Measurements from ENCODE around the gene CGB5.
A peak's percentile ranks its signal among the peaks of the same experiment; 100 is the strongest.
"Not testable (repeated sequence)": the region's sequence is repeated elsewhere in the genome, so short reads cannot be mapped to it uniquely, and the experiment has no call there.

The CGB5 gene

DNA sequence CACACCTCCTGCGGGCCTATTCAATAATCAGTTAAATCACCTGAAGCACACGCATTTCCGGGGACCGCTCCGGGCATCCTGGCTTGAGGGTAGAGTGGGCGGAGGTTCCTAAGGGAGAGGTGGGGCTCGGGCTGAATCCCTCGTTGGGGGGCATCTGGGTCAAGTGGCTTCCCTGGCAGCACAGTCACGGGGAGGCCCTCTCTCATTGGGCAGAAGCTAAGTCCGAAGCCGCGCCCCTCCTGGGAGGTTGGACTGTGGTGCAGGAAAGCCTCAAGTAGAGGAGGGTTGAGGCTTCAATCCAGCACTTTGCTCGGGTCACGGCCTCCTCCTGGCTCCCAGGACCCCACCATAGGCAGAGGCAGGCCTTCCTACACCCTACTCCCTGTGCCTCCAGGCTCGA, at the start of gene CGB5:
Gene CGB5, plus strand, starts transcription at position 301 of the 400 bp plus-strand sequence. CDS start 362 bp downstream, outside the sequence.
- DNase-seq: not testable (repeated sequence)

DNA sequence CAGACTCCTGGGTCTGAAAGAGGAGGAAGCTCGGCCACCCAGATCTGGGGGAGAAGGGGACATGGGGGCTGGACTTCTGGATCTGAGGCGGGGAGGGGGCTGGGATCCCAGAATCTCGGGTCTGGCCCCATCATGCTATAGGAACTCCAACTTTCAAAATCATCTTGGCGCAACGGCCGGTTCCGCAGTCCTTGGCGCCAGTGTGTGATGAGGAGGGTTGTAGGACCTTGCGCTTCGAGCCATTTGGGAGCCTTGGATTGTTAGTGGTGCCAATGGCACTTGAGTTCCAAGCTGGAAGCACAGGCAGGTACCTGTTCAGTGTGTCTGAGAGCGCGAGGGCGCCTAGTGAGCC, 49.6 kb upstream of the CGB5 start:
- no peak for DNase-seq

DNA sequence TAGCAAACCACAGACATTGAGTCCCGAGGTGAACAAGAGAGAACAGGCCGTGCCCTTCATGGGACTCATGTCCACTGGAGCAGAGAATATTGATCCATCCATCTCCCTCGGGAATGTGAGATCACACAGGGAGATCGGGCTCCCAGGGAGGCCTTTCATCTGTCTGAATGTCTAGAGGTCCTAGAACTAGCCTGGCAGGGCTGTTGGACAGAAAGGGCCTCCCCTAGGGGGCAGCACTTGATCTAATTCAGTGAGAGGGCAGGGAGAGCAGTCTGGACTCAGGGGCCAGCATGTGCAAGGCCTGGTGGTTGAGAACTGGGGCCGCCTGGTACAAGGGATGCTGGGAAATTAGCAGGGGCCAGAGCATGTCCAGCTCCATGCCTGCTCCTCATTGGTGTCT, 45.7 kb upstream of the CGB5 start:
- no peak for DNase-seq

DNA sequence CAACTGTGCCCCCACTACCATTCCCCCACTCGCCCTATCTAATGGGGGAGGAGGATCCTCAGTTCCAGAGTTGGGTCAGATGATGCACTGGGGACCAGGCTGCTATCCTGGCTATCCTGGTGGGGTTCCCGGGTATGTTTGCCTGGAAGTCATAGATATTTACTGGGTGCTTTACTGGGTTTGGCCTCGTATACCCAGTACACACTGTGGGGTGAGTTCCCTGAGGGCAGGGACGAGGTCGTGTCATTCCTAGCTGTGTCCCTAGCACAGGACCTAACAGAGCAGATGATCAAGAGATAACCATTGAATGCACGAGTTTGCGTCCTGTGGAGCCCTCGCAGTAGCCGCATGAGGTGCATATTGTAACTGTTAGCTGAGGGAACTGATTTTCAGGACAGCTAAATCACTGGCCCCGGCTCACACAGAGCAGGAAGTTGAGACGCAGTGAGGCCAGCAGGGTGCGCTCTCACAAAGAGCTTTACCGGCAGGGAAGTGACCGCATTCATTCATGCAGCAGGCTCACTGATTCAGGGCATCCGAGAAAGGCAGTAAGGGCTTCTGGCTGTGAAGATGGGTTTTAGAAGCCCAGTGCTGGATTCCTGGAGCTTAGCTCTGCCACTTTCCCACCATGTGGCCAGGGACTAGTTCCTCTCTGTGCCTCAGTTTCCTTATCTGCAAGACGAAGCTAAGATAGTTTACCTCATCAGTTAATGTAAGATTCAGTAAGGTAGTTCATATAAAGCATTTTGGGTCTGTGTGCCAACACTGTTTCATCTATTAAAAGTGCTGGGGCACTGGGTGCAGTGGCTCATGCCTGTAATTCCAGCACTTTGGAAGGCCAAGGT, 43.9 kb upstream of the CGB5 start:
- no peak for DNase-seq

DNA sequence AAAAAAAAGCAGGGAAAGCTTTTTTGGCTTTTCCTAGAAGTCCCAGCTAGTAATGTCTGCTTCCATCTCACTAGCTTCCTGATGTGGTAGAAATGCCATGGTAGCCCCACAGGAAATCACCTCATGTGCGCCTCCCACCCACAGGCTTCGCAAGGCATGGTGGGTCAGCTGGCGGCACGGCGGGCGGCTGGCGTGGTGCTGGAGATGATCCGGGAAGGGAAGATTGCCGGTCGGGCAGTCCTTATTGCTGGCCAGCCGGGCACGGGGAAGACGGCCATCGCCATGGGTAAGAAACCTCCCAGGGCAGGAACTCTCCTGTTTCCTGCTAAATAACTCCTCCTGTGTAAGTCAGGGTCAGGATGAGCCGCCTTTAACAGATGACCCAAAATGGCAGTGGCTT, 39.5 kb upstream of the CGB5 start:
- no peak for DNase-seq

DNA sequence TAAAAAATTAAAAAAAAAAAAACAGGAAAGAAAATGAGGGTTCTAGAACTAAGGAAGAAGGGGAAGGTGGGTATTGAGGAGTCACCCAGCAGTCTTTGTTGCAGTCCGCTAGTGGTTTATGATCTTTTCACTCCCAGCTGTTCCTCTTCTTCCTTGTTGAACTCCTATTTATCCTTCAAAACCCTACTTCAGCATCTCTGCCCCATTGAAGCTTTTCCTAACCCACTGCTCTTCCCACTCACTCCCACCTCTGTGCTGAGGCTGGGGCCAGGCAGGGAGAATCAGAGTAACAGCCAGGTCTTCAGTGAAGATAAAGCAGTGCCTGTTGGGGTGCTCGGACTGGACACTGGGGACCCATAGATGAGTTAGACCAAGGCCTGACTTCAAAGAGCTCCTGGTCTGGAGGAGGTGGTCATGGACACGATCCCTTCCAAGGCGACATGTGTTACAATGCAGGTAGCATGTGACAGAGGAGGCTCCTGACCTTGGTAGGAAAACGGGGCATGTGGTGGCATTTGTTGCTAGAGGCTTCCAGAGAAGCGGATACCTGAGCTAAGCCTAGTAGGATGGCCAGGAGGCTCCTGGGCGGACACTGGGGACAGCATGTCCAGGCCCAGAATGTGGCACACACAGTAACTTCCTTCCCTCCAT, 38.6 kb upstream of the CGB5 start:
- DNase-seq: no peak

DNA sequence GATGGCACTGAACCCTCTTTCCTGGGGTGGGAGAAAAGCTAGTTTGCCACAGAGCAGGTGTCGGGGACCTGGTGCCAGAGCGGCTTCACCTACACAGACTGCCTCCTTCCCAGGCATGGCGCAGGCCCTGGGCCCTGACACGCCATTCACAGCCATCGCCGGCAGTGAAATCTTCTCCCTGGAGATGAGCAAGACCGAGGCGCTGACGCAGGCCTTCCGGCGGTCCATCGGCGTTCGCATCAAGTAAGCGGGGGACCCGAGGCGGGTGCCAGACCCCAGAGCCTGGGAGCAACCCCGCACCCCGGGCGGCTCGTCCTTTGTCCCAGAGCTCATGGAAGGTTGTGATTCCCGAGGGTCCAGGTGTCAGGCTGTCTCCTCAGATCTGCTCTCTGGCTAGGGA, 36.7 kb upstream of the CGB5 start:
- no peak for DNase-seq

DNA sequence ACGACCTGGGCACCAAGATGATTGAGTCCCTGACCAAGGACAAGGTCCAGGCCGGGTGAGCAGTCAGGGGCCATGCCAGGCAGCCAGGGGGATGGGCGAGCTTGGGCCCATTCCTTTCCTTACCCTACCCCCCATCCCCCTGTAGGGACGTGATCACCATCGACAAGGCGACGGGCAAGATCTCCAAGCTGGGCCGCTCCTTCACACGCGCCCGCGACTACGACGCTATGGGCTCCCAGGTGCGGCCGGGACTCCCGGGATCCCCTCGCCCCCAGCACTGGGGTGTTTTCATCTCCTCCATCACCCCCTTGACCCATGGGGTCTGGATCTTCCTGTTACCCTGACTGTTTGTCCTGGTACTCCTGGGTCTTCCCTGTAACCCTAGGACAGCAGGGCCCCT, 33.8 kb upstream of the CGB5 start:
- DNase-seq: no peak

DNA sequence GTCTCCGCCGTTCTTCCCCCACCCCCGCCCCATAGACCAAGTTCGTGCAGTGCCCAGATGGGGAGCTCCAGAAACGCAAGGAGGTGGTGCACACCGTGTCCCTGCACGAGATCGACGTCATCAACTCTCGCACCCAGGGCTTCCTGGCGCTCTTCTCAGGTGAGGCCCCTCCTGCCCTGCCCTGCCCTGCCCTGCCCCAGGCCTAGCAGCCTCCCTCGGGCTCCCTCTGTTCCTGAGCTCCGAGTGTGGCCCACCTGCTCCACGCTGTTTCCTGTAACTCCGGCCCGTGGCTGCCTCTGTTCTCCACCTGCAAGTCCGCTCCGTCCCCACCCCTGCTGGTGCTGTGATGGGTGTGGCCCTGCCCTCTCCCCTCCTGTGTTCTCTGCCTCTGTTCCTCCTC, 33.2 kb upstream of the CGB5 start:
- DNase-seq: no peak

DNA sequence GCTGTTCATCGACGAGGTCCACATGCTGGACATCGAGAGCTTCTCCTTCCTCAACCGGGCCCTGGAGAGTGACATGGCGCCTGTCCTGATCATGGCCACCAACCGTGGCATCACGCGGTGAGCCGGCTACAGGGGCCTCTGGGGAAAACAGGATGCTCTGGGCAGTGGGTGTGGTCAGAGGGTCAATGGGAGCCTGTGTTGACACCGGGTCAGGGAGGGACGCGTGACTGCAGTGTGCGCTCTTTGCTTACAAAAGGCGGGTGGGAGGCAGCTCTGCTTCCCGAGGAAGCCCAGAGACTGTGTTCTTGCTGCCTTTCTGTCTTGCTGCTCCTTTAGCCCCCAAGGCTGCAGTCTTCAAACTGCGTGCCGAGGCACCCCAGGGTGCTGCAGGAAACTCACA, 32.5 kb upstream of the CGB5 start:
- no peak for DNase-seq

DNA sequence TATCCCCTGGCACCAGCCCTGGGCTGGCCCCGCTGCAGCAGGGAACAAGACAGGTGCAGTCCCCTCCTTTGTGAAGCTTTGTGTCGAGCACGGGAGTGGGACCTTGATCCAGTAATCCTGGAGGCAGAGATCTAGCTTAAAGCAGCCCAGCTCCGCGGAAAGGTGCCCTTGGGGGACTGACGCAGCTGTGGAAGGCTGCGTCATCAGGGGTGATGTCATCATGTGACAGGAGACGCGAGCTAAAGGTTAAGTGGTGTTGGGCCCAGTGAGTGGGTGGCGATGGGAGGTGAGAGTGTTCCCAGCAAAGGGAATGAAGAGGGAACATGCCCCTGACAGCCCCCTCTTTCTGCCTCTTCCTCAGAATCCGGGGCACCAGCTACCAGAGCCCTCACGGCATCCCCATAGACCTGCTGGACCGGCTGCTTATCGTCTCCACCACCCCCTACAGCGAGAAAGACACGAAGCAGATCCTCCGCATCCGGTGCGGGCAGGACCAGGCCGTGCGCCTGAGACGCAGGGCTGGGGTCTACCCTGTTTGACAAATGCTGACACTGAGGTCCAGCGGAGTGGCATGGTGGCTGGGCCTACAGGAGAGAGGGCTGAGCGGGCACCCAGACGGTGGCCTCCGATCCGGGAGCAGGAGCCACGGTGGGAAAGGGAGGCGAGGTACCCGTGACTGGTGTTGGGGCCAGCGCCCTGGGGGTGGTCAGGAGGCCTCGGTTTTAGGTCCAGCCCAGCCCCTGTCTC, 29.4 kb upstream of the CGB5 start:
- no peak for DNase-seq

DNA sequence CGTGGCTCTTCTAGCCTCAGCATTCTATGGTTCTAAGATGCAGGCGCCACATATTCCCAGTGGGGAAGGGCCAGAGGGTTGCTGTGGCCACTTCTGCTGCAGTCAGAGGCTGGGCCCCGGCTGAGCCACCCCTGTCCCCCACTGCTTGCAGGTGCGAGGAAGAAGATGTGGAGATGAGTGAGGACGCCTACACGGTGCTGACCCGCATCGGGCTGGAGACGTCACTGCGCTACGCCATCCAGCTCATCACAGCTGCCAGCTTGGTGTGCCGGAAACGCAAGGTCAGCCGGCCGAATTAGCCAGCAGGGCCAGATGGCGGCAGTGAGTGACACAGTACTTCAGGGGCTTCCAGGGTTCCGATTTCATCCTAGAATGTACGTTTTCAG, 28.8 kb upstream of the CGB5 start:
- DNase-seq: no peak

DNA sequence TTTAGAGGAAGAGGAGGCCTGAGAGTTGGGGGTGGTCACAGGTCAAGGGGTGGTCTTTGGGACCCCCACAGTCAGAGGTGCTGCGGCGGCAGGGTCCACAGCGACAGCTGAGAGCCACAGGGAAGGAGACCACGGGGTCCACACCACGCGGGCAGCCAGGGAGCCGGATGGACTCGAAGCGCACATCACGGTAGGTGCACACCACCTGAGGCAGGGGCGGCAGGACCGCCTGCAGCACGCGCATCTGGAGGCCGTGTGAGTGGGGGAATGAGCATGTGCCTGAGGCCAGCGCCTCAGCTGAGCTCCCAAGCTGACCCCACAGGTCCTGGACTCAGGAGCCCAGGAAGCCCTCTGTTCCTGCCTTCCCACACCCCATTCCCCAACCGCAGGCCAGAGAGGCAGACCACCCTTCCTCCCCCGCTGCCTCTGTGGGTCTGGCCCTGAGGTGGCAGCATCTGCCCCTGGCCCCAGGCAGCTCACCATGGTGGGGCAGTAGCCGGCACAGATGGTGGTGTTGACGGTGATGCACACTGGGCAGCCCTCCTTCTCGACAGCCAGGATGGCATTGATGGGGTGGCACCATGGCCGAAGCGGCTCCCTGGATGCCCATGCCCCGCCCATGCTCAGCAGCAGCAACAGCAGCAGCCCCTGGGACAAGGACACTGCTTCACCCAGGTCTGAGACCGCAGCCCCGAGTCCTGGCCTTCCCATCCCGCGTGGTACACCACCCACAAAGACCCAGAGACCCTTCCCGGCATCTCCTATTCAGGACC, 27.4 kb upstream of the CGB5 start:
- DNase-seq: no peak

DNA sequence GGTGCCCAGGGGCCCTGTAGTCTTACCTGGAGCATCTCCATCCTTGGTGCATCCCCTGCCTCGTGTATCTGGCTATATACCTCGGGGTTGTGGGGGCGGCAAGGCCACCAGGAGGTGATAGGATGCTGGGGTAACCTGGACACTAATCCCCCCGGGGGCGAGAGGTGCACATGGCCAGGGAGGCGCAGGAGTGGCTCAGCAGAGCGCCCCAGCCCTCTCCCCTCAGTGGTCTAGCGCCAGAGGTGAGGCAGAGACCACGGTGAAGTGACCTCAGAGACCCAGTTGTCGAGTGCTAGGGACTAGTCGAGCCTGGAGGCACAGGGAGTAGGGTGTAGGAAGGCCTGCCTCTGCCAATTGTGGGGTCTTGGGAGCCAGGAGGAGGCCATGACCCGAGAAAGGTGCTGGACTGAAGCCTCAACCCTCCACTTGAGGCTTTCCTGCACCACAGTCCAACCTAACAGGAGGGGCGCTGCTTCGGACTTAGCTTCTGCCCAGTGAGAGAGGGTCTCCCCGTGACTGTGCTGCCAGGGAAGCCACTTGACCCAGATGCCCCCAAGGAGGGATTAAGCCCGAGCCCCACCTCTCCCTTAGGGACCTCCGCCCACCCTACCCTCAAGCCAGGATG, 26.5 kb upstream of the CGB5 start, which contains the start of gene LHB:
Gene LHB, minus strand, starts transcription at position 51 of the 625 bp plus-strand sequence. Its CDS starts 10 bp downstream, at position 41.
- no peak for DNase-seq

DNA sequence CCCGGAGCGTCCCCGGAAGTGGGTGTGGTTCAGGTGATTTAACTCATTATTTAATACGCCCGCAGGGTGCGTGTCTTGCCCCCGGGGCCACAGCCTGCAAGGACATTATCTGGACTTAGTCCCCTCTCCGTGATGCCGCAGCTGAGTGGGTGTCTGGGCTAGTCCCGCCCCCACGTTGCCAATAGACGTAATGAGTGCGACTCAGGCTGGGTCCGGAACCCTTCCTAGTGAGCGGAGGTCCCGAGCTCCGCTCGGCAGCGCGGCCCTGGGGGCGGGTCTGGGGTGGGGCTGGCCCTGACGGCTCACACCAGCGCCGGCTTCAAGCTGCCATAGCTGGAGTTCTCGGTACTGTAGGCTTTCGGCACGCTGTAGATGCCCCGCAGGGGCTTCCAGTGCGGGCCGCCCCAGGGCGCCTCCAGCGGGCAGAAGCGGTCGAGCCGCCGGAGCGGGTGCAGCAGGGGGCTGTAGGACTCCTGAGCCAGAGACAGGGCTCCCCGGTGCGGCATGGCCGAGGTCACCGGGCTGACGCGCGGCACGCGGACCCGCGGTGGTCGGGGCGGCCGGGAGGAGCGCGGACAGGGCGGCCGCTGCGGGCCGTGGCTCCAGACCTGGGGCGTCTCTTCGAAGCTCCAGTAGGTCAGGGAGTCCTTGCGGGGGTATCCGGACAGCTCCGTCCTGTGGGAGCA, 25.8 kb upstream of the CGB5 start:
- peak; percentile 57 for DNase-seq

DNA sequence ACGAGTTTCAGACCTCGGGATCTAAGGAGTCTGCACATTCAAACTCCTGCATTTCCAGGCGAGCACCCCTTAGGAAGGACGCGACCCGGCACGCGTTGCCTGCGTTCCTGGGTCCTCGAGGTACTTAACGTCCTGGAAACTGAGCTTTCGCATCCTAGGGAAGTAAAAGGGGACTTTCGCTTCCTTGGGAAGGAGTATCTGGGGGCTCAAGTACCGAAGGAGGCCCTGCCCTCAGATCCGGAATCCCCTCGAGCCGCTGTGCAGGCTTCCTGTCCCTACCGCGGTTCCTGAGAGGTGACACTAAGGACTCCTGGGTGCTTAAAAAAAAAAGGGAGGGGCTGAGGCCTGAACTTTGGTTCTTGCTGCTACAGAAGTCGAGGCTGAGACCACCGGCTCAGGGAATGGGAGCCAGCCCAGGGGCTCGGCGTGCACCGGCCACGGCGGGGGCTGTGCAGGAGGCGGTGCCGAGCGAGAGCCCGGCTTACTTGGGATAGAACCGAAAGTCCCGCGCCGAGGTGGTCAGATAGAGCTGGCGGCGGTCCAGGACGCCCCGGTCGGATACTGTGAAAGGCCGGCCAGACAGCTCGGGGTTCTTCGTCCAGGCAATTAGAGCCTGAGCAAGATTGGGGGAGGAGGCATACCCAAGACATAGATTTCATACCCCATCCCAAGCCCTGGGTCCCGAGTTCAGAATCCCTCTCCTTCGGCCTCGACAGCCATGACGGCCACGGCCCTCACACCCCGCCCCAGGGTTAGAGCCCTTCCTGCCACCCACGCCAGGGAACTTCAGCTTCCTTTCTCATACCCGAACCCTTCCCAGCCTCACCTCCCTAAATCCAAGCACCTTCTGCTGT, 25.0 kb upstream of the CGB5 start:
- not testable (repeated sequence) for DNase-seq

DNA sequence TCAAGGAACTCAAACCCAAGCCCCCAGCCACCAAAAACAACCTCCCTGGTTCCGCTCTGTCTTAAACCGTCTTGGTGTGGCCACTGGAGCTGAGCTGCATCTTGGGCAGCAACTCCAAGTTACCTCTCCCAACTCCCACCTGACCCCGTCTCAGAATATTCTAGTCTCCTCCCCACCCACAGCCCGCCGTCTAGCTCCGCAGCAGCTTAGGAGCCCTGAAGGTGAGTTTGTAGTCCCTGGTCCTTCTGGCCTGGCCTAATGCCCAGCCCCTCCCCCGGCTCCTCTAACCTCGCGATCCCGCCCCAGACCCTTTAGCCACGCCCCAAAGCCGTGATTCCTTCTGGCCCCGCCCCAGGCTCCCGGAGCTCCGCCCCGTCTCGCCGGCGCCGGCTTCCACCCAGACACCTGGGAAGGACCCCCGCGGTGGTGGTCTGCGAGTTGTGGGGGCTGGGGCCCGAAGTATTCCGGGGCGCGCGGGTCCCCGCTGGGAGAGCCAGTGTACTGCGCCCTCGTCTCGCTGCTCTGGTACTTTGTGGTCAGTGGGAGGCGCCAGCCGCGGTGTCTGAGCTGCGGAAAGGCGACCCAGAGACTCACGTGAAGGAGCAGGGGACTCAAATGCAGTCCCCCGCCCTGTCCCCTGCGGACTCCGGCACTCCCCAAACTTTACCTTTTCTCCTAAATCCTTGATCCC, 24.3 kb upstream of the CGB5 start:
- DNase-seq: peak; percentile 43

DNA sequence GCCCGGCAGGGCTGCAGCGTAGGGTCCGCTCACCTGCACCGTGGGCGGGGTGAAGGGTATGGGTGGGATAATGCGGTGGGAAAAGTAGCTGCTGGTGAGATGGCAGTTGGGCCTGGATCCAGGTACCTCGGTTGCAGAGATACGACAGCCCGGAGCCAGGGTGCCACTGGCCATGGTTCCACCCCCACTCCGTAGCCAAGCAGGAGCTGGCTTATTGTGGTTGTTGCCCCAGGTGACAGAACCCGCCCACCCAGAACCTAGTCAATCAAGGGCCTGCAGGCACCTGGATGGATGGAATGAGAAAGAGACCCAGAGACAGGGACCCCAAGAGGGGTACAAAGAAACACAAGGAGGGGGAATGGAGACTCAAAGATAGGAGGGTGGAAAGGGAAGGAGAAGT, 23.3 kb upstream of the CGB5 start:
- DNase-seq: no peak

DNA sequence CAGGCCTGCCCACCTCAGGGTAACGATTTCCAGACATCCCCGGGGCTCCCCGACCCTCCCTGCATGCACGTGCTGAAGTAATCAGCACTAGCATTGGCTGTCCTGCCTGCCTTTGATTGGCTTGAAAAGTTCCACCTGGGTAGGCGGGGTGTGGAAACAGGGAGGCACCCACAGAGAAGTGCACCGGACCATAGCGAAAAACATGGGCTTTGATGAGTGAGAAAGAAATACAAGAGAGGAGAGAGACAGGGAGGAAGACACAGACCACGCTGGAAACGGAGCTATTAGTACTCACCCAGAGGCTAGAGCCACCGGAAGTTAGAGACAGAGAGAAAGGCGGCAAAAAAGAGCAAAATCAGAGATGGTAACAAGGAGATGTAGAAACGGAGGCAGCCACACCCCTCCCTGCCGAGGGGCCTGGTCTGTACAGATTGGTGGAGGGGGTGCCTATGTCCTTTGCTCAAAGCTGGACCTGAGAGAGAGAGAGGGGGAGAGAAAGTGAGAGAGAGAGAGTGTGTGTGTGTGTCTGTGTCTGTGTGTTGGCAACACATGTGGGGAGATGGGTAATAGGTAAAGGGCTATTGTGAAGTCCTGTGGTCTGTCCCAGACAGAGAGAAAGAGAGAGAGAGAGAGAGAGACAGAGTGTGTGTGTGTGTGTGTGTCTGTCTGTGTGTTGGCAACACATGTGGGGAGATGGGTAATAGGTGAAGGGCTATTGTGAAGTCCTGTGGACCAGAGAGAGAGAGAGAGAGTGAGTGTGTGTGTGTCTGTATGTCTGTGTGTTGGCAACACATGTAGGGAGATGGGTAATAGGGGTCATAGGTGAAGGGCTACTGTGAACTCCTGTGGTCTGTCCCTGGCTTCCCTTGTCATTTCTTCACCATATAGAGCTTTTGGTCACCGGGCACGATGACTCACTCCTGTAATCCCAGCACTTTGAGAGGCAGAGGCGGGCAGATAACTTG, 22.4 kb upstream of the CGB5 start:
- DNase-seq: no peak
